ENCODE measurements around the gene RARRES1.

DNA sequence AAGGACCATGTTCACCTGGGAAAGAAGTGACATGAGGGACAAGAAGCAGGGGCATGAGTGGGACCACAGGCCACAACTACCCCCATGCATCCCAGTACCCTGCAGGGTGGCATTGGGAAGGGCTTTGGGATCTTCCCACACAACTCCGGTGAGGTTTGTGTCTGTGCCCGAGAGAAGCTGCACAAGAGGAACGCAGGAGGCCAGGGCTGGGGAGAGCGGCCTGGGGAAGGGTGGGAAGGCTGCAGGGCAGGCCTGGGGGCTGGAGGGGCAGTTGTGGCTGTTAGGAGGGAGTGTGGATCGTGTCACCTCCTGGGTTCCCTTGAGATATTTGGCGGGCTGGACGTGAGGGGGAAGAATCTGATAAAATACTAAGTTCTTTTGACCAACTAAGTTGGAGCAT, 44.3 kb upstream of the RARRES1 start:
- TF ChIP-seq, protein P1, sequence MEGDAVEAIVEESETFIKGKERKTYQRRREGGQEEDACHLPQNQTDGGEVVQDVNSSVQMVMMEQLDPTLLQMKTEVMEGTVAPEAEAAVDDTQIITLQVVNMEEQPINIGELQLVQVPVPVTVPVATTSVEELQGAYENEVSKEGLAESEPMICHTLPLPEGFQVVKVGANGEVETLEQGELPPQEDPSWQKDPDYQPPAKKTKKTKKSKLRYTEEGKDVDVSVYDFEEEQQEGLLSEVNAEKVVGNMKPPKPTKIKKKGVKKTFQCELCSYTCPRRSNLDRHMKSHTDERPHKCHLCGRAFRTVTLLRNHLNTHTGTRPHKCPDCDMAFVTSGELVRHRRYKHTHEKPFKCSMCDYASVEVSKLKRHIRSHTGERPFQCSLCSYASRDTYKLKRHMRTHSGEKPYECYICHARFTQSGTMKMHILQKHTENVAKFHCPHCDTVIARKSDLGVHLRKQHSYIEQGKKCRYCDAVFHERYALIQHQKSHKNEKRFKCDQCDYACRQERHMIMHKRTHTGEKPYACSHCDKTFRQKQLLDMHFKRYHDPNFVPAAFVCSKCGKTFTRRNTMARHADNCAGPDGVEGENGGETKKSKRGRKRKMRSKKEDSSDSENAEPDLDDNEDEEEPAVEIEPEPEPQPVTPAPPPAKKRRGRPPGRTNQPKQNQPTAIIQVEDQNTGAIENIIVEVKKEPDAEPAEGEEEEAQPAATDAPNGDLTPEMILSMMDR (conservative IDR thresholded peaks at IDR 0.05; ENCODE audit: low read depth, low read length) = no peak
- TF ChIP-seq EZH2 (IDR thresholded peaks at IDR 0.05; ENCODE audit: low read length, unreplicated experiment) (no peak), EZH2phosphoT487 (IDR thresholded peaks at IDR 0.05; ENCODE audit: borderline replicate concordance, low read length) (no peak)

Measured in PC-3 (cell line).